MCF 10A (cell line): ENCODE results near the gene LYPD5. TPM values are rescaled to one million over a fixed set of nuclear protein-coding genes. Genes with fewer than 3 reads are reported as not detected.
"Not testable (repeated sequence)": the region's sequence is repeated elsewhere in the genome, so short reads cannot be mapped to it uniquely, and the experiment has no call there.

Source experiments
- BruUV-seq: library from RNA; stranded (reverse); fragments of 400-500 nt; replicated peaks from 2 replicates; lab custom pipeline; 2021; lab: Mats Ljungman, UMichigan
- CTCF ChIA-PET: fragments of 300-600 bp; sonication (Branson Sonifier 250); formaldehyde crosslinking; extraction: SDS; loops from one replicate; lab custom pipeline; 2021; ENCODE audit warnings: antibody characterized with exemption, inconsistent platforms; lab: Yijun Ruan, JAX
- POLR2A ChIA-PET: fragments of 300-600, 350-650 bp; sonication (Branson Sonifier 250); formaldehyde crosslinking; extraction: SDS; loops from one replicate; lab custom pipeline; 2020; ENCODE audit warnings: antibody characterized with exemption, inconsistent platforms; lab: Yijun Ruan, JAX
- DNase-seq: peaks from one replicate; pipeline ENCODE4 v3.0.0-alpha.2; 2018; ENCODE audit not compliant: unreplicated experiment
- H3K27ac Mint-ChIP-seq: one replicate; pipeline ENCODE4 v1.8.0; 2022; ENCODE audit warnings: mild to moderate bottlenecking, low read depth, mixed read lengths; ENCODE audit not compliant: unreplicated experiment
- H3K27me3 Mint-ChIP-seq: one replicate; pipeline ENCODE4 v1.8.0; 2022; ENCODE audit warnings: mixed read lengths; ENCODE audit not compliant: insufficient read depth, unreplicated experiment
- H3K36me3 Mint-ChIP-seq: one replicate; pipeline ENCODE4 v1.8.0; 2022; ENCODE audit warnings: mild to moderate bottlenecking, moderate library complexity, mixed read lengths; ENCODE audit not compliant: insufficient read depth, unreplicated experiment
- H3K4me1 Mint-ChIP-seq: one replicate; pipeline ENCODE4 v1.8.0; 2022; ENCODE audit warnings: mixed read lengths; ENCODE audit not compliant: insufficient read depth, unreplicated experiment
- H3K4me3 Mint-ChIP-seq: one replicate; pipeline ENCODE4 v1.8.0; 2022; ENCODE audit warnings: mild to moderate bottlenecking, moderate library complexity, mixed read lengths; ENCODE audit not compliant: unreplicated experiment
- H3K9me3 Mint-ChIP-seq: one replicate; pipeline ENCODE4 v1.8.0; 2022; ENCODE audit warnings: mixed read lengths; ENCODE audit not compliant: unreplicated experiment
- intact Hi-C: fragments of 100-400 bp; cut with micrococcal nuclease; formaldehyde crosslinking; loops from 2 replicates; pipeline ENCODE4 v1.14.1; 2022
- total RNA-seq: library from RNA; stranded (reverse); gene quantifications from 2 replicates; pipeline ENCODE4 v1.2.3, GENCODE V29; 2022
- TF ChIP-seq, protein P1 (sequence below): fragments of 200-600 bp; IDR thresholded peaks from one replicate; pipeline ENCODE4 v1.8.0; 2022; ENCODE audit warnings: antibody characterized with exemption, mild to moderate bottlenecking; ENCODE audit not compliant: unreplicated experiment

The LYPD5 gene
- total RNA-seq, 1 experiment from 2014 or later, result 0.21 TPM

DNA sequence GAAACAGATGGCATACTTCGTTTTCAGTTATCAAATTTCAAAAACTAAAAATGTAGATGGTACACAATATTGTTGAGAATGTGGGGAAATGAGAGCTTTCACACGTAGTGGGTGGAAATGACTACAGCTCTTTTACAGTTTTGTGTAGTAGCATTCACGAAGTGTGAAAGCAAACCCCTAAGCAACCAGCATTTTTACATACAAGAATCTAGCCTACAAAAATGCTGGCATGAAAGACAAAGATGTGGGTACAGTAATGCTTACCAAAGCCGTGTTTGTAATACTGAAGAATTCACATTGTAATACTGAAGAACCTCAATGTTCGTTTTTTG lies 18.6 kb upstream of the LYPD5 start:
- ChIA-PET POLR2A (no interaction called here), CTCF (interaction anchor here (0.7 to 1.2 kb wide), 3 partner anchors 11 to 389 kb away, joined by 3 to 5 read pairs (median 4); partner anchors contain the start of gene ZNF45)
- TF ChIP-seq, protein P1, sequence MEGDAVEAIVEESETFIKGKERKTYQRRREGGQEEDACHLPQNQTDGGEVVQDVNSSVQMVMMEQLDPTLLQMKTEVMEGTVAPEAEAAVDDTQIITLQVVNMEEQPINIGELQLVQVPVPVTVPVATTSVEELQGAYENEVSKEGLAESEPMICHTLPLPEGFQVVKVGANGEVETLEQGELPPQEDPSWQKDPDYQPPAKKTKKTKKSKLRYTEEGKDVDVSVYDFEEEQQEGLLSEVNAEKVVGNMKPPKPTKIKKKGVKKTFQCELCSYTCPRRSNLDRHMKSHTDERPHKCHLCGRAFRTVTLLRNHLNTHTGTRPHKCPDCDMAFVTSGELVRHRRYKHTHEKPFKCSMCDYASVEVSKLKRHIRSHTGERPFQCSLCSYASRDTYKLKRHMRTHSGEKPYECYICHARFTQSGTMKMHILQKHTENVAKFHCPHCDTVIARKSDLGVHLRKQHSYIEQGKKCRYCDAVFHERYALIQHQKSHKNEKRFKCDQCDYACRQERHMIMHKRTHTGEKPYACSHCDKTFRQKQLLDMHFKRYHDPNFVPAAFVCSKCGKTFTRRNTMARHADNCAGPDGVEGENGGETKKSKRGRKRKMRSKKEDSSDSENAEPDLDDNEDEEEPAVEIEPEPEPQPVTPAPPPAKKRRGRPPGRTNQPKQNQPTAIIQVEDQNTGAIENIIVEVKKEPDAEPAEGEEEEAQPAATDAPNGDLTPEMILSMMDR, result no peak
- no peaks in the 10 kb centered on the region for H3K36me3 Mint-ChIP-seq
- intact Hi-C loops, result no loop called here
- H3K4me1 Mint-ChIP-seq, result peaks cover 7% of the 10 kb centered on the region
- no TSS peak for BruUV-seq
- peaks cover 8% of the 10 kb centered on the region for H3K9me3 Mint-ChIP-seq
- H3K4me3 Mint-ChIP-seq, result peak overlapping the region; percentile 74
- no peak for DNase-seq
- H3K27ac Mint-ChIP-seq, result peak overlapping the region; percentile 15
- H3K27me3 Mint-ChIP-seq, result no peaks in the 10 kb centered on the region

DNA sequence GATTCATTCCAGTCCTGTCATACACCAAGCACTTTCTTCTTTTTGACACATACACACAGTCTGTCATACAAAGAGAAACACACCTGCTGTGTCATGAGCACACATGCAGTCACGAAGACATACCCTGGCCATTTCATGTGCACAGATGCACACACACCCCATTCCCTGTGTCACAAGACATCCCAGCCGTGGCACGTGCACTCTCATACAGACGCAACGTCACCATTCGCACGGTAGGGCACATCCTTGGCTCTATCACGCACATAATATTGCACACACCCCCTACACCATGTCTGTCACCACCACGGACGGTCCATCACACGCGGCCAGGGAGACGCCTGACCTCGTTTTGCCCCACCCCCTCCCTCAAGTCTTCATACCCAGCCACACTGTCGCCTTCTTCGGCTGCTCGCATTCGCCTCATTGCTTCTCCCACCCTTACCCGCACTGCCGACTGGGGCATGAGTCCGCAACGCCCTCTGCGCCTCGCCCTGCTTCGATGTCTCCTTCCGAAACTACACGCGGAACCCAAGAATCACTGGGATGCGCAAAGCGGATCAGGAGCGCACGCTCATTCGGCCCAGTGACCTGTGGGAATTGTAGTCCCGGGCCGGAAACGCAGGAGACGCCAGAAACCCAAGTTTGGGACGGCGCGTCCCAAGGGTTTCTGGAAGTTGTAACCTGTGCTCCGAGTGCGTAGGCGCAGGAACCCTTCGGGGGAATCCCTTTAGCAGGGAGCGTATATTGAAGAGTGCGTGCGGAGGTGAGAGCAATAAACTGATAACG lies 18.0 kb upstream of the LYPD5 start:
- Mint-ChIP-seq H3K4me1 (peaks cover 7% of the 10 kb centered on the region), H3K36me3 (no peaks in the 10 kb centered on the region), H3K27ac (peak overlapping the region; percentile 15), H3K4me3 (peak overlapping the region; percentile 74), H3K9me3 (peaks cover 5% of the 10 kb centered on the region), H3K27me3 (no peaks in the 10 kb centered on the region)
- TF ChIP-seq, protein P1, result no peak
- POLR2A ChIA-PET, result no interaction called here
- DNase-seq, result no peak
- no TSS peak for BruUV-seq
- CTCF ChIA-PET, result interaction anchor here (1.0 to 2.8 kb wide), 3 partner anchors 10 to 374 kb away, joined by 3 to 16 read pairs (median 4); no protein-coding TSS in a partner anchor
- intact Hi-C loops, result no loop called here

DNA sequence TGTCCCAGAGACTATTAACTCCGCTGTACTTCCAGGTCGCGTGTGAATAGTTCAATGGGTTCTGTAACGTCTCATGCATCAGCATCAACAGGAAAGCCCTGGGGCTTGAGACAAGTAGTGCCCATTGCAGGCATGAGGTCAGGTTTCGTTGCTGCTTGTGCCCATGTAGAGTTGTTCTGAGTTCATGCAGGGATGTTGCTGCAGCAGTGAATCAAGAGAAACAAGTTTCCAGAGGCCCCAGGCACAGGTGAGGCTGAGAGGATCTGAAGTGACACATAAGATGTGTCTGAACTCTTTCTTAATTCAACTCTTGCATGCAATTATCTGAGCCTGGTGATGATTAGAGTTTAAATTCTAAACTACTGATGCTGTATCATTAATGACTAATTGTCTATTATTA lies 16.3 kb upstream of the LYPD5 start:
- intact Hi-C loops, result loop anchor here (10.0 kb wide), 1 partner anchor 374 kb away; no protein-coding TSS in a partner anchor
- DNase-seq, result no peak
- Mint-ChIP-seq H3K4me1 (peaks cover 7% of the 10 kb centered on the region), H3K36me3 (no peaks in the 10 kb centered on the region), H3K4me3 (no peak overlapping the region), H3K27ac (no peak overlapping the region), H3K27me3 (no peaks in the 10 kb centered on the region), H3K9me3 (peaks cover 5% of the 10 kb centered on the region)
- TF ChIP-seq, protein P1, result no peak
- BruUV-seq, result no TSS peak
- ChIA-PET POLR2A (interaction anchor here (0.6 kb wide), 1 partner anchor 304 kb away, joined by 3 read pairs; no protein-coding TSS in a partner anchor), CTCF (interaction anchor here (2.8 kb wide), 1 partner anchor 8 kb away, joined by 16 read pairs; no protein-coding TSS in a partner anchor)

DNA sequence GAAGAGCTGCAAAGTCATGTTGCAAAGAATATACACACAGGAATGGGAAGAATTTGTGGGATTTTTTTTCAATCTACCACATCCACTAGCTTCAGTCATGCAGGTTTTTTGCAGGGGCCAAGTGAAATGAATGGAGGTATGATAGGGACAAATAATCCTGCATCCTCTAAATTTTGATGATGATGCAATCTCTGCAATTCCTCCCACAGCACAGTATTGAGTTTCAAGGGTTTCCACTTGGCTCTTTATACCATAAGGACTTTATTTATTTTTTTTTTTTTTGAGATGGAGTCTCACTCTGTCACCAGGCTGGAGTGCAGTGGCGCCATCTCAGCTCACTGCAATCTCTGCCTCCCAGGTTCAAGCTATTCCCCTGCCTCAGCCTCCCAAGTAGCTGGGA lies 15.2 kb upstream of the LYPD5 start:
- BruUV-seq, H3K27ac Mint-ChIP-seq, DNase-seq, H3K27me3 Mint-ChIP-seq, H3K36me3 Mint-ChIP-seq, H3K9me3 Mint-ChIP-seq, H3K4me3 Mint-ChIP-seq, H3K4me1 Mint-ChIP-seq: not testable (repeated sequence)
- ChIA-PET CTCF (interaction anchor here (0.6 to 2.8 kb wide), 3 partner anchors 7 to 1416 kb away, joined by 3 to 16 read pairs (median 3); no protein-coding TSS in a partner anchor), POLR2A (interaction anchor here (0.8 to 1.1 kb wide), 2 partner anchors 10 to 121 kb away, joined by 3 to 5 read pairs; partner anchors contain the start of gene ZNF283)
- intact Hi-C loops, result loop anchor here (10.0 kb wide), 1 partner anchor 373 kb away; no protein-coding TSS in a partner anchor
